AG09309 (cell line): ENCODE results near the gene PSKH1.
A peak's percentile ranks its signal among the peaks of the same experiment; 100 is the strongest.

Source experiments
- DNase-seq: peaks from one replicate; pipeline ENCODE4 v3.0.0-alpha.2; 2010; ENCODE audit warnings: low read depth
- H3K4me3 ChIP-seq: 2 replicates; pipeline ENCODE4 v1.5.1; 2011; ENCODE audit warnings: mild to moderate bottlenecking, low read depth, low read length, moderate library complexity; ENCODE audit not compliant: control insufficient read depth
- TF ChIP-seq, protein P1 (sequence below): IDR thresholded peaks from 2 replicates; pipeline ENCODE4 v1.5.1; 2011; ENCODE audit warnings: mild to moderate bottlenecking, low read depth, low read length, inconsistent platforms; ENCODE audit not compliant: insufficient read depth, control insufficient read depth; ENCODE audit errors: missing control alignments

Gene PSKH1

DNA sequence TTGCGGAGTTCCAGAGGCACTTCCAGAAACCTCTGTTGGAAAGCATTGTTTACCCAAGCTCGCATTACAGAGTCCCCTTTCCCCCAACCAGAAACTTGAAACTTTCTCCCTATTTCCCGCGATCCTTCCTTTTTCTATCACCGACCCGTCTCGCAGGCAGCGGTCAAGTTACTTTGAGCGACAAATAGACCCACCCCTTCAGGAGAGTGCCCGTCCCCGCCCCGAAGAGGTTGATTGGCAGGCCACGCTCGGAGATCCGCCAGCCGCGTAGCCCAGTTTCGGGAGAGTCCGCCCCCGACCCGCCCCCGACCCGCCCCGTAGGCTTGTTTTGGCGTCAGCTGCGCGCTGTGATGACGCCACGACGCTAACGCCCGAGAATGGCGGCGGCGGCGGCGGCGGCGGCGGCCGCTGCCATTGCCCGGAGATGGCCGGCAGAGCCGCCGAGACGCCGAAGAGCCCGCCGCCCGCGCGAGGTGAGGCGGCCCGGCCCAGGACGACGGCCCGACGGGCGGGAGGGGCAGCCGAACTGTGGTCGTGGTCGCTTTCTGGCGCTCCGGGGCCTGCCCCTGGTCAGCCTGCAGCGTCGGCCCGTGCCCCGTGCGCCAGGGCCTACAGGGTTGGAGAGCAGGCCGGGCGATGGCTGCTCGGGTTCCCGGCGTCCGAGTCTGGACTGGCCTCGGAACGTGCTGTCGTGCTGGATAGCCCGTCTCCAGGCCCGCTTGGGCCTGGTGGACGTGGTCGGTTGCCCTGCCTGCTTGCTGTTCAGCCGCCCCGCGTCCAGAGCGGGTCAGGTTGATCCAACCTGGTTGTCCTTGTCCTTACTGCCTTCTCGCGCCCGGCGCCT is at the start of gene PSKH1:
TSS of gene PSKH1 (plus strand) at position 356 of the 844 bp plus-strand sequence. CDS start 15,496 bp downstream, outside the sequence.
- peak within 1 kb of the TSS; percentile 86 for H3K4me3 ChIP-seq
- peak; percentile 71 for DNase-seq
- TF ChIP-seq, protein P1, sequence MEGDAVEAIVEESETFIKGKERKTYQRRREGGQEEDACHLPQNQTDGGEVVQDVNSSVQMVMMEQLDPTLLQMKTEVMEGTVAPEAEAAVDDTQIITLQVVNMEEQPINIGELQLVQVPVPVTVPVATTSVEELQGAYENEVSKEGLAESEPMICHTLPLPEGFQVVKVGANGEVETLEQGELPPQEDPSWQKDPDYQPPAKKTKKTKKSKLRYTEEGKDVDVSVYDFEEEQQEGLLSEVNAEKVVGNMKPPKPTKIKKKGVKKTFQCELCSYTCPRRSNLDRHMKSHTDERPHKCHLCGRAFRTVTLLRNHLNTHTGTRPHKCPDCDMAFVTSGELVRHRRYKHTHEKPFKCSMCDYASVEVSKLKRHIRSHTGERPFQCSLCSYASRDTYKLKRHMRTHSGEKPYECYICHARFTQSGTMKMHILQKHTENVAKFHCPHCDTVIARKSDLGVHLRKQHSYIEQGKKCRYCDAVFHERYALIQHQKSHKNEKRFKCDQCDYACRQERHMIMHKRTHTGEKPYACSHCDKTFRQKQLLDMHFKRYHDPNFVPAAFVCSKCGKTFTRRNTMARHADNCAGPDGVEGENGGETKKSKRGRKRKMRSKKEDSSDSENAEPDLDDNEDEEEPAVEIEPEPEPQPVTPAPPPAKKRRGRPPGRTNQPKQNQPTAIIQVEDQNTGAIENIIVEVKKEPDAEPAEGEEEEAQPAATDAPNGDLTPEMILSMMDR, result no peak

DNA sequence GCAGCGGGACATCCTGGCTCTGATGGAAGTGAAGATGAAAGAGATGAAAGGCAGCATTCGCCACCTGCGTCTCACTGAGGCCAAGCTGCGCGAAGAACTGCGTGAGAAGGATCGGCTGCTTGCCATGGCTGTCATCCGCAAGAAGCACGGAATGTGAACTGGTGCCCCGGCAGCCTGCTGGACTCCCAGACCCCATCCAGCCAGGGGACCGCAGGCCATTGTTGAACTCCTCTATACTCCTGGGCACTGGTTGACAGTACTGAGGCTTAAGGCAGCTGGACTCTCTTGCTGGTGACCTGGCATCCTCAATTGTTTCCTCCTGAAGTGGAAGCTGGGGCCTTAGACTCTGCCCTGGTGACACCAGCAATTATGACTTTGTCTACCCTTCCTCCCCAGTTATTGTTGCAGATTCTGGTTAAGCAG is 49.7 kb upstream of the PSKH1 start:
- no peak for DNase-seq
- TF ChIP-seq, protein P1, result no peak
- H3K4me3 ChIP-seq, result peak overlapping the region; percentile 58

DNA sequence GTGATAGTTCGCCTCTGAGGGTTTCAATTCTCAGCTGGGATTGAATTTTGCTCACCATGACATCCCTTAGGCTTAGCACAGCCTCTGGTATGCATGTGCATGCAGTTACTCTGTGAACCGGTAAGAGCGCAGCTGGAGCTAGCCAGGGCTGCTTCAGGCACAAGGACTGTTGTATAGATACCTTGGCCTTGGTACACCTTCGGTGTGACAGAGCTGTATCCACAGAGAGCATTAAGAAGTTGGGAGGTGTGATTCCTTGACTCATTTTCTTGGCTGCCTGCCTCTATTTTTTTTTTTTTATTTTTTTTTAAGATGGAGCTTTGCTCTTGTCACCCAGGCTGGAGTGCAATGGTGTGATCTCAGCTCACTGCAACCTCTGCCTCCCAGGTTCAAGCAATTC is 48.6 kb upstream of the PSKH1 start:
- TF ChIP-seq, protein P1, result no peak
- no peak for DNase-seq
- no peak overlapping the region for H3K4me3 ChIP-seq

DNA sequence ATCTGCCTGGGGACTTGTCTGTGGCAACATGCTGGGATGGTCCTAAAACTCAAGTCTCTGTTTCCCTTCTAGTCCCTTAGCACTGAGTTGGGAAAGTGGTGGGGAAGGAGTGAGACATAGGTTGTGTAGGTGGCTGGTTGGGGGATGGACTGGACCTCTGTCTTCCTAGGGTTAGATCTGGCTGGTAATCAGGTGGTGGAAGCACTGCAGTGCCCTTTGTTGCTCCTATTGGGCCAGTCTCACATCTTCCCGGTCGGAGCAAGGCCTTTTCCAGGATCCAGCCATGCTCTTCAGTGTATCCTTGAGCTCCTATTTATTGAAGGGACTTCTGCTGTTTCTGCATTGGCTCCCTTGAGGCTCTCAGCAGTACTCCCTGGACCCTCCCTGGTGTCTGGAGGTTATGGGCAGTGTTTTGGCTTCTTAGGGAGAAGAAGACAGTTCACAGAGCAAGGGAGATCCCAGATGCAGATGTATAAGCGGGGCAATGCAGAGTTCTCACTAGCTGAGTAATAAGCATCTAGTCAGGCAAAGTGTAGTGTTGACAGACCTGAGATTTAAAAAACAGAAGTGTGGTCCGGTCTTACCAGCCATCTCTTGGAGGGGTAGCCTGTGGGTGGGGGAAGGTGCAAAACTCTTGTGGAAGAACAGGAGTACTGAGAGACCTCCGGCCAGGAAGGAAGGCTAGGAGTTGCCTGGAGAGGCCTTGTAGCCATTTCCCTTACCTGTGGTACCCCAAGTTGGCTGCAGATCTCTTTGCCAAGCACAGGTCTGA is 47.6 kb upstream of the PSKH1 start:
- H3K4me3 ChIP-seq, result peak overlapping the region; percentile 5; the same call in 1 of the 2 replicates
- no peak for DNase-seq
- TF ChIP-seq, protein P1, result no peak

DNA sequence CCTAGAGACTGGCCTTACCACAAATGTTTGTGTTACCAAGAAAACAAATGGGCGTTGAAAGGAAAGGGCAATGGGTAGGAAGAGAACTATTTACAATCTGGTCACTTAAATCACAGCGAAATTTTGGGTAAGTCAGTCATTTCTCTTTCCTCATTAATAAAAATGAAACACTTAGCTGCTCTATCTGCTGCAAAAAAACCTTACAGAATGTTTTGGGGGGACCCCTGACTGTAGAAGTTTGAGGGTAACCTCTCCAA is 47.1 kb upstream of the PSKH1 start:
- TF ChIP-seq, protein P1, result no peak
- no peak for DNase-seq
- H3K4me3 ChIP-seq, result peak overlapping the region; percentile 88

DNA sequence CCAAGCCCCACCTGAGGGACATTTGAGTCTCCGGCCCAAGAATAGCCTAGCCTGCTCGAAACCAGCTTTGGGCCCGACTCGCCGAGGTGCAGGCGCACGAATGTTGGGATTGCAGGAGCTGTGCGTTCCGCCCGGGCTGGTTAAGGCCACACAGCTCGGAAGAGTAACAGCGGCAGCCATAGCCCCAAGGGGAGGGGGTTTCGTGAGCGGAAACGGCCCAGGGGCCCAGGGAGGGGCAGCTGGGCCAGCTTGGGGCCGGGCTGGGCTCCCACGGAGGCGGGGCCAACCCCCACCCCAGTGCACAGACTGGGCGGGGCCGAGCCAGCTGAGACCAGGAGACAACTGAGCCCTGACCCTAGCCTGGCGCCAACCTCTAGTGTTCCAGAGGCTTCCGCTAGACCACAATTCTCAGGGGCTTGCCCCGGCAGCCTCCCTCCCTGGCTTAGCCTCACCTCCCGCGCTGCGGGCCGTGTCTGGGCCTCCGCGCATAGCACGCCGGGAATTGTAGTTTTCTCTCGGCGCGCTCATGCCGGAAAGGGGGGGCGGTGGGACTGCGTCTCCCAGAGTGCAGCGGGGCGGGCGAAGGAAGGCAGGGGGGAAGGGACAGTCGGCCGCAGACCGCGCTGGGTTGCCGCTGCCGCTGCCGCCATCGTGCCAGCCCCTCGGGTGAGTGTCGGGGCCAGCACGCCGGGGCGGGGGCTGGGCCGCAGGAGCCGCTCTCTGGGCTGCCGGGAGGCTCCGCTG is 46.6 kb upstream of the PSKH1 start, which contains the start of gene NUTF2:
TSS of gene NUTF2 (plus strand) at position 614 of the 744 bp plus-strand sequence. CDS start 18,198 bp downstream, outside the sequence.
- TF ChIP-seq, protein P1, result no peak
- DNase-seq, result no peak
- peak within 1 kb of the TSS; percentile 88 for H3K4me3 ChIP-seq
